SK-N-SH (cell line): ENCODE measurements around the gene OBSCN. TPM values are rescaled to one million over a fixed set of nuclear protein-coding genes. Genes with fewer than 3 reads are reported as not detected.

Experiments
- CTCF ChIA-PET: fragments of 300-600, 350-600 bp; formaldehyde crosslinking; extraction: SDS; loops from one replicate; lab custom pipeline; 2021; lab: Yijun Ruan, JAX
- POLR2A ChIA-PET: fragments of 350-600 bp; sonication (Branson Sonifier 250); formaldehyde crosslinking; extraction: SDS; loops from one replicate; lab custom pipeline; 2020; ENCODE audit warnings: antibody characterized with exemption, inconsistent platforms; lab: Yijun Ruan, JAX
- DNase-seq: peaks from one replicate; pipeline ENCODE4 v3.0.0; 2012
- H2AFZ ChIP-seq: fragments of 200-600 bp; sonication (generic); 2 replicates; pipeline ENCODE4 v1.8.1; 2016; ENCODE audit warnings: antibody characterized with exemption, mild to moderate bottlenecking, low read depth
- H3F3A ChIP-seq: fragments of 200-600 bp; sonication (generic); replicated peaks from 2 replicates; pipeline ENCODE3; 2016; ENCODE audit warnings: antibody characterized with exemption, mild to moderate bottlenecking; ENCODE audit not compliant: insufficient read depth
- H3K27ac ChIP-seq, 2 experiments: fragments of 200-500 bp in 1 of 2; fragments of 200-600 bp in 1 of 2; sonication (Bioruptor generic) in 1 of 2; sonication (generic), shearing (Covaris generic) in 1 of 2; 2 replicates each; pipeline versions ENCODE4 v1.5.1 to v1.6.1; 2014 to 2016; ENCODE audit warnings: low read depth in 2 of 2, inconsistent platforms in 1 of 2, low read length in 1 of 2, mild to moderate bottlenecking in 1 of 2, mixed read lengths in 1 of 2
- H3K27me3 ChIP-seq: fragments of 200-600 bp; sonication (generic), shearing (Covaris generic); 2 replicates; pipeline ENCODE4 v1.6.1; 2016; ENCODE audit warnings: mixed run types; ENCODE audit not compliant: insufficient read depth
- H3K36me3 ChIP-seq, 2 experiments: fragments of 200-500 bp in 1 of 2; fragments of 200-600 bp in 1 of 2; sonication (Bioruptor generic) in 1 of 2; sonication (generic) in 1 of 2; replicated peaks in 1 of 2; 2 replicates each; pipeline versions ENCODE3 to v1.5.1; 2014 to 2016; ENCODE audit warnings: low read length in 1 of 2, mild to moderate bottlenecking in 1 of 2; ENCODE audit not compliant: insufficient read depth in 2 of 2, control insufficient read depth in 1 of 2
- H3K4me1 ChIP-seq, 2 experiments: fragments of 200-500 bp in 1 of 2; fragments of 200-600 bp in 1 of 2; sonication (Bioruptor generic) in 1 of 2; sonication (generic), shearing (Covaris generic) in 1 of 2; 2 replicates each; pipeline versions ENCODE4 v1.5.1 to v1.6.1; 2014 to 2016; ENCODE audit warnings: low read depth in 1 of 2, low read length in 1 of 2, mixed run types in 1 of 2; ENCODE audit not compliant: insufficient read depth in 2 of 2, control insufficient read depth in 1 of 2
- H3K4me2 ChIP-seq: fragments of 200-600 bp; sonication (generic), shearing (Covaris generic); 2 replicates; pipeline ENCODE4 v1.6.1; 2017; ENCODE audit warnings: mixed run types
- H3K4me3 ChIP-seq, 2 experiments: fragments of 200-500 bp in 1 of 2; fragments of 200-600 bp in 1 of 2; sonication (Bioruptor generic) in 1 of 2; sonication (generic), shearing (Covaris generic) in 1 of 2; 2 replicates each; pipeline versions ENCODE4 v1.5.1 to v1.8.1; 2014 to 2016; ENCODE audit warnings: low read depth in 2 of 2, inconsistent platforms in 1 of 2, low read length in 1 of 2, mild to moderate bottlenecking in 1 of 2, mixed read lengths in 1 of 2, moderate library complexity in 1 of 2
- H3K79me2 ChIP-seq: fragments of 200-600 bp; sonication (generic); 2 replicates; pipeline ENCODE4 v1.8.1; 2017; ENCODE audit warnings: mild to moderate bottlenecking; ENCODE audit not compliant: insufficient read depth
- H3K9ac ChIP-seq: fragments of 200-600 bp; sonication (generic); 2 replicates; pipeline ENCODE4 v1.6.1; 2017; ENCODE audit warnings: mixed run types
- H3K9me2 ChIP-seq: fragments of 200-600 bp; sonication (generic); 2 replicates; pipeline ENCODE4 v1.6.1; 2017; ENCODE audit warnings: mixed run types
- H3K9me3 ChIP-seq: fragments of 200-600 bp; sonication (generic); 2 replicates; pipeline ENCODE4 v1.6.1; 2017; ENCODE audit warnings: mixed run types, mild to moderate bottlenecking, moderate library complexity
- H4K20me1 ChIP-seq: fragments of 200-600 bp; sonication (generic); 2 replicates; pipeline ENCODE4 v1.6.1; 2017; ENCODE audit warnings: mild to moderate bottlenecking, mixed run types; ENCODE audit not compliant: insufficient read depth
- CHD2 ChIP-seq: fragments of 150-350 bp; IDR thresholded peaks from 2 replicates; pipeline ENCODE4 v1.6.1; 2018; ENCODE audit warnings: low read length; ENCODE audit not compliant: partially characterized antibody
- CTCF ChIP-seq: fragments of 200-600 bp; sonication (generic); IDR thresholded peaks from 2 replicates; pipeline ENCODE4 v1.6.1; 2017; ENCODE audit warnings: antibody characterized with exemption, mild to moderate bottlenecking, moderate library complexity
- ELF1 ChIP-seq: IDR thresholded peaks from 2 replicates; pipeline ENCODE4 v1.4.0; 2012
- FOSL2 ChIP-seq: IDR thresholded peaks from 2 replicates; pipeline ENCODE4 v1.4.0; 2012; ENCODE audit warnings: low read depth, mild to moderate bottlenecking, moderate library complexity, borderline replicate concordance
- FOXJ3 ChIP-seq: sonication (generic); formaldehyde crosslinking; IDR thresholded peaks from 2 replicates; pipeline ENCODE4 v1.5.1; 2020; ENCODE audit warnings: mild to moderate bottlenecking, missing genetic modification reagents
- GABPA ChIP-seq: IDR thresholded peaks from 2 replicates; pipeline ENCODE4 v1.4.0; 2012; ENCODE audit warnings: low read depth, mild to moderate bottlenecking
- GATA2 ChIP-seq: sonication (generic); formaldehyde crosslinking; IDR thresholded peaks from 2 replicates; pipeline ENCODE4 v1.5.0; 2020; ENCODE audit warnings: mild to moderate bottlenecking, missing genetic modification reagents
- IRF3 ChIP-seq: fragments of 150-350 bp; IDR thresholded peaks from 2 replicates; pipeline ENCODE4 v1.6.1; 2016; ENCODE audit warnings: mild to moderate bottlenecking, low read depth, low read length
- JUND ChIP-seq: IDR thresholded peaks from 2 replicates; pipeline ENCODE4 v1.4.0; 2012
- MAX ChIP-seq: IDR thresholded peaks from 2 replicates; pipeline ENCODE4 v1.4.0; 2012; ENCODE audit warnings: low read depth
- NFIC ChIP-seq: IDR thresholded peaks from 2 replicates; pipeline ENCODE4 v1.4.0; 2012; ENCODE audit warnings: borderline replicate concordance
- NRF1 ChIP-seq: IDR thresholded peaks from 2 replicates; pipeline ENCODE4 v1.6.1; 2012; ENCODE audit warnings: low read depth, mild to moderate bottlenecking, low read length
- PBX3 ChIP-seq: IDR thresholded peaks from 2 replicates; pipeline ENCODE4; 2012
- RAD21 ChIP-seq: IDR thresholded peaks from 2 replicates; pipeline ENCODE4 v1.6.1; 2012; ENCODE audit warnings: mild to moderate bottlenecking, low read length
- RCOR1 ChIP-seq: fragments of 150-350 bp; IDR thresholded peaks from 2 replicates; pipeline ENCODE4 v1.6.1; 2017; ENCODE audit warnings: antibody characterized with exemption, low read length
- REST ChIP-seq: IDR thresholded peaks from 2 replicates; pipeline ENCODE4 v1.6.1; 2012; ENCODE audit warnings: mild to moderate bottlenecking, low read depth, low read length, moderate library complexity
- RFX5 ChIP-seq: IDR thresholded peaks from 2 replicates; pipeline ENCODE4 v1.6.1; 2012; ENCODE audit warnings: mild to moderate bottlenecking, improper control_type of control experiment, low read length
- TAF1 ChIP-seq: IDR thresholded peaks from 2 replicates; pipeline ENCODE4 v1.6.1; 2012; ENCODE audit warnings: low read depth, mild to moderate bottlenecking, low read length, moderate library complexity, borderline replicate concordance
- TCF12 ChIP-seq: IDR thresholded peaks from 2 replicates; pipeline ENCODE4 v1.4.0; 2012
- USF2 ChIP-seq: fragments of 150-350 bp; IDR thresholded peaks from 2 replicates; pipeline ENCODE4 v1.6.1; 2017; ENCODE audit warnings: antibody characterized with exemption, low read length, low read depth, borderline replicate concordance
- ZBTB33 ChIP-seq: IDR thresholded peaks from 2 replicates; pipeline ENCODE4 v1.4.0; 2012; ENCODE audit warnings: low read depth, borderline replicate concordance
- WGBS: methylation state at CpG from one replicate; pipeline ENCODE4 v1.1.6; 2017; ENCODE audit warnings: low lambda C conversion rate; 5-methylcytosine and 5-hydroxymethylcytosine counted together
- polyA plus RNA-seq, 3 experiments: library from polyadenylated mRNA; depleted of rRNA; stranded (reverse); fragments of >200 nt; gene quantifications; 2 replicates each; pipeline ENCODE4 v1.2.3, GENCODE V29; 2012

The OBSCN gene
- polyA plus RNA-seq, 1 of the 3 experiments (the other 2 are of a cell fraction): 4.0 TPM

GRCh38 chr1:228378090-228378872, 170.4 kb downstream of the OBSCN start:
- peak; percentile 96 for DNase-seq
- TF ChIP-seq FOSL2: no peak
- no peak for TF ChIP-seq GABPA
- TF ChIP-seq TAF1: 0 out of 2 replicates have a peak, but pooled peaks have one; percentile 8
- TF ChIP-seq USF2: no peak
- no peak for TF ChIP-seq REST
- no peak for TF ChIP-seq NFIC
- peak; percentile 58 for TF ChIP-seq NRF1
- TF ChIP-seq IRF3: no peak
- no peak for TF ChIP-seq TCF12
- peak; percentile 70 for TF ChIP-seq MAX
- TF ChIP-seq PBX3: no peak
- peak; percentile 66 for TF ChIP-seq CTCF
- peak; percentile 96 for TF ChIP-seq CHD2
- no peak for TF ChIP-seq GATA2
- no peak; the same call in 1 of the 2 replicates for TF ChIP-seq FOXJ3 (CRISPR knock-in tag)
- TF ChIP-seq ZBTB33: peak; percentile 63; the same call in 1 of the 2 replicates
- TF ChIP-seq RFX5: no peak
- TF ChIP-seq ELF1: no peak
- no peak for TF ChIP-seq RCOR1
- TF ChIP-seq JUND: no peak
- TF ChIP-seq RAD21: peak; percentile 59

More at GRCh38 chr1:228378090-228378872, 170.4 kb downstream of the OBSCN start:
- CTCF ChIA-PET: interaction anchor here (0.6 to 2.9 kb wide), 6 partner anchors 12 to 252 kb away, joined by 3 to 20 read pairs (median 4); a partner anchor contains a TSS
- peak overlapping the region; percentile 56 to 69 for H3K4me3 ChIP-seq
- no peaks in the 10 kb centered on the region for H3K9me3 ChIP-seq
- peak overlapping the region; percentile 87 for H3K4me2 ChIP-seq
- H3F3A ChIP-seq: no peaks in the 10 kb centered on the region
- H2AFZ ChIP-seq: peak overlapping the region; percentile 93
- no peaks in the 10 kb centered on the region for H3K27me3 ChIP-seq
- peak overlapping the region in 1 of 2 experiments; percentile 3; a peak in 1 of 4 replicates for H3K27ac ChIP-seq
- no peaks in the 10 kb centered on the region for H3K79me2 ChIP-seq
- peaks cover 7 to 14% of the 10 kb centered on the region in 2 experiments; a peak in 2 of 4 replicates for H3K4me1 ChIP-seq
- H3K9me2 ChIP-seq: no peaks in the 10 kb centered on the region
- POLR2A ChIA-PET: interaction anchor here (1.0 kb wide), 1 partner anchor 79 kb away, joined by 3 read pairs; a partner anchor contains a TSS
- 3% methylated on average over 23 of the region's 73 CpGs for WGBS
- no peaks in the 10 kb centered on the region for H3K36me3 ChIP-seq
- H4K20me1 ChIP-seq: no peaks in the 10 kb centered on the region
- H3K9ac ChIP-seq: peak overlapping the region; percentile 53
